ENCODE results near the gene CHSY1.
A peak's percentile ranks its signal among the peaks of the same experiment; 100 is the strongest.

CHSY1 gene

GRCh38 chr15:101277943-101278564 is 26.2 kb upstream of the CHSY1 start:
- peak overlapping the region; percentile 74 to 97 for H3K4me3 ChIP-seq (ENCODE audit: low read depth in 1 of 2, low read length in 1 of 2)
- no peak for TF ChIP-seq CTCF (IDR thresholded peaks at IDR 0.05)
- peaks cover 52% of the 10 kb centered on the region for H3K36me3 ChIP-seq
- H3K27ac ChIP-seq: no peak overlapping the region
- peaks cover 13% of the 10 kb centered on the region in 2 experiments for H3K4me1 ChIP-seq (ENCODE audit: control insufficient read depth in 1 of 2, insufficient read depth in 1 of 2, low read depth in 1 of 2, low read length in 1 of 2)
- no peaks in the 10 kb centered on the region for H3K27me3 ChIP-seq
- no peaks in the 10 kb centered on the region for H3K9me3 ChIP-seq

GRCh38 chr15:101277038-101277822 is 25.4 kb upstream of the CHSY1 start, which contains the start of gene SELENOS:
Gene SELENOS, minus strand, starts transcription at chr15:101277485. Its CDS starts 68 bp downstream, at chr15:101277417.
- Histone ChIP-seq H3K27me3 (no peaks in the 10 kb centered on the region), H3K4me3 (ENCODE audit: low read depth in 1 of 2, low read length in 1 of 2) (peak within 1 kb of the TSS; percentile 74 to 97), H3K9me3 (no peaks in the 10 kb centered on the region), H3K4me1 (ENCODE audit: control insufficient read depth in 1 of 2, insufficient read depth in 1 of 2, low read depth in 1 of 2, low read length in 1 of 2) (peaks cover 13% of the 10 kb centered on the region in 2 experiments), H3K36me3 (peaks cover 52% of the 10 kb centered on the region), H3K27ac (peak within 1 kb of the TSS; percentile 88)
- TF ChIP-seq CTCF (IDR thresholded peaks at IDR 0.05): peak; percentile 57

GRCh38 chr15:101276501-101277037 is 24.7 kb upstream of the CHSY1 start:
- peak overlapping the region; percentile 74 to 97 for H3K4me3 ChIP-seq (ENCODE audit: low read depth in 1 of 2, low read length in 1 of 2)
- H3K27me3 ChIP-seq: no peaks in the 10 kb centered on the region
- peaks cover 52% of the 10 kb centered on the region for H3K36me3 ChIP-seq
- peak overlapping the region; percentile 88 for H3K27ac ChIP-seq
- no peaks in the 10 kb centered on the region for H3K9me3 ChIP-seq
- TF ChIP-seq CTCF (IDR thresholded peaks at IDR 0.05): no peak
- peaks cover 13% of the 10 kb centered on the region in 2 experiments for H3K4me1 ChIP-seq (ENCODE audit: control insufficient read depth in 1 of 2, insufficient read depth in 1 of 2, low read depth in 1 of 2, low read length in 1 of 2)

GRCh38 chr15:101275018-101275417 is 23.2 kb upstream of the CHSY1 start:
- Histone ChIP-seq H3K9me3 (no peaks in the 10 kb centered on the region), H3K27ac (no peak overlapping the region), H3K27me3 (no peaks in the 10 kb centered on the region), H3K4me1 (ENCODE audit: control insufficient read depth in 1 of 2, insufficient read depth in 1 of 2, low read depth in 1 of 2, low read length in 1 of 2) (peaks cover 13% of the 10 kb centered on the region in 2 experiments), H3K4me3 (ENCODE audit: low read depth in 1 of 2, low read length in 1 of 2) (no peak overlapping the region), H3K36me3 (peaks cover 52% of the 10 kb centered on the region)
- no peak for TF ChIP-seq CTCF (IDR thresholded peaks at IDR 0.05)

GRCh38 chr15:101273534-101273933 is 21.7 kb upstream of the CHSY1 start:
- Histone ChIP-seq H3K27me3 (no peaks in the 10 kb centered on the region), H3K36me3 (peaks cover 65% of the 10 kb centered on the region), H3K4me1 (ENCODE audit: control insufficient read depth in 1 of 2, insufficient read depth in 1 of 2, low read depth in 1 of 2, low read length in 1 of 2) (peaks cover 13% of the 10 kb centered on the region in 2 experiments), H3K4me3 (ENCODE audit: low read depth in 1 of 2, low read length in 1 of 2) (no peak overlapping the region), H3K9me3 (no peaks in the 10 kb centered on the region), H3K27ac (no peak overlapping the region)
- no peak for TF ChIP-seq CTCF (IDR thresholded peaks at IDR 0.05)

All from neutrophil (primary cell).